Thoracic aorta (tissue), 2 donors: ENCODE results near the gene MCF2L2. TPM values are rescaled to one million over a fixed set of nuclear protein-coding genes. Genes with fewer than 3 reads are reported as not detected.

ENCODE experiments used
- ATAC-seq: fragments of 150-250 bp; one replicate; pipeline ENCODE4 v1.8.0; 2017; ENCODE audit warnings: low read depth; ENCODE audit not compliant: insufficient number of reproducible peaks, low FRiP score
- DNase-seq: peaks from one replicate; pipeline ENCODE4 v3.0.0-alpha.2; 2020; ENCODE audit warnings: low spot score
- H3K27ac ChIP-seq, 2 donors: fragments of 200-600 bp; sonication (generic); 1 replicate in 1 of 2; 2 replicates in 1 of 2; pipeline ENCODE4 v1.5.1; 2016; ENCODE audit warnings: mild to moderate bottlenecking in 2 of 2, moderate library complexity in 2 of 2
- H3K27me3 ChIP-seq: fragments of 200-600 bp; sonication (generic); replicated peaks from 2 replicates; pipeline ENCODE4 v1.6.0; 2016; ENCODE audit warnings: mild to moderate bottlenecking; ENCODE audit not compliant: insufficient read depth
- H3K36me3 ChIP-seq: fragments of 200-600 bp; sonication (generic); one replicate; pipeline ENCODE4 v1.5.1; 2016
- H3K4me1 ChIP-seq, 2 donors: fragments of 200-600 bp; sonication (generic); 1 replicate in 1 of 2; 2 replicates in 1 of 2; pipeline versions ENCODE4 v1.5.1 to v1.6.0; 2016; ENCODE audit warnings: low read depth in 2 of 2, mild to moderate bottlenecking in 1 of 2; ENCODE audit not compliant: control insufficient read depth in 1 of 2
- H3K4me3 ChIP-seq: fragments of 200-600 bp; sonication (generic); 2 replicates; pipeline ENCODE4 v1.5.1; 2016; ENCODE audit warnings: mild to moderate bottlenecking
- H3K9me3 ChIP-seq: fragments of 200-600 bp; sonication (generic); 2 replicates; pipeline ENCODE4 v1.5.1; 2016
- total RNA-seq, 2 donors: library from RNA; depleted of rRNA; stranded (reverse); fragments of >200 nt; gene quantifications; one replicate each; pipeline versions ENCODE4 v1.1.0 to v1.2.3, GENCODE V29; 2016
- TF ChIP-seq, protein P1 (sequence below): fragments of 200-600 bp; sonication (generic); IDR thresholded peaks from one replicate; pipeline ENCODE4 v1.5.1; 2019; ENCODE audit warnings: antibody characterized with exemption

Gene MCF2L2
- total RNA-seq, 2 donors from 2014 or later: 0.85 to 1.5 TPM

DNA sequence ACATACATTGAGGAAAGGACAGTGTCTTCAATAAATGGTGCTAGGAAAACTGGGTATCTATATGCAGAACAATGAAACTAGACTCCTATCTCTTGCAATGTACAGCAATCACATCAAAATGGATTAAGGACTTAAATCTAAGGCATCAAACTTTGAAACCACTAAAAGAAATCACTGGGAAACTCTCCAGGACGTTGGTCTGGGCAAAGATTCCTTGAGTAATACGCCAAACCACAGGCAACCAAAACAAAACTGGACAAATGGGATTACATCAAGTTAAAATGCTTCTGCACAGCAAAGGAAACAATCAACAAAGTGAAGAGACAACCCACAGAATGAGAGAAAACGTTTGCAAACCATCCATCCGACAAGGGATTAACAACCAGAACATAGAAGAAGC lies 280.4 kb downstream of the MCF2L2 start:
- Histone ChIP-seq H3K27ac (no peak overlapping the region), H3K4me1 (no peaks in the 10 kb centered on the region), H3K9me3 (no peaks in the 10 kb centered on the region), H3K4me3 (no peak overlapping the region), H3K36me3 (no peaks in the 10 kb centered on the region), H3K27me3 (no peaks in the 10 kb centered on the region)
- ATAC-seq: no peak
- TF ChIP-seq, protein P1, sequence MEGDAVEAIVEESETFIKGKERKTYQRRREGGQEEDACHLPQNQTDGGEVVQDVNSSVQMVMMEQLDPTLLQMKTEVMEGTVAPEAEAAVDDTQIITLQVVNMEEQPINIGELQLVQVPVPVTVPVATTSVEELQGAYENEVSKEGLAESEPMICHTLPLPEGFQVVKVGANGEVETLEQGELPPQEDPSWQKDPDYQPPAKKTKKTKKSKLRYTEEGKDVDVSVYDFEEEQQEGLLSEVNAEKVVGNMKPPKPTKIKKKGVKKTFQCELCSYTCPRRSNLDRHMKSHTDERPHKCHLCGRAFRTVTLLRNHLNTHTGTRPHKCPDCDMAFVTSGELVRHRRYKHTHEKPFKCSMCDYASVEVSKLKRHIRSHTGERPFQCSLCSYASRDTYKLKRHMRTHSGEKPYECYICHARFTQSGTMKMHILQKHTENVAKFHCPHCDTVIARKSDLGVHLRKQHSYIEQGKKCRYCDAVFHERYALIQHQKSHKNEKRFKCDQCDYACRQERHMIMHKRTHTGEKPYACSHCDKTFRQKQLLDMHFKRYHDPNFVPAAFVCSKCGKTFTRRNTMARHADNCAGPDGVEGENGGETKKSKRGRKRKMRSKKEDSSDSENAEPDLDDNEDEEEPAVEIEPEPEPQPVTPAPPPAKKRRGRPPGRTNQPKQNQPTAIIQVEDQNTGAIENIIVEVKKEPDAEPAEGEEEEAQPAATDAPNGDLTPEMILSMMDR: no peak
- no peak for DNase-seq

DNA sequence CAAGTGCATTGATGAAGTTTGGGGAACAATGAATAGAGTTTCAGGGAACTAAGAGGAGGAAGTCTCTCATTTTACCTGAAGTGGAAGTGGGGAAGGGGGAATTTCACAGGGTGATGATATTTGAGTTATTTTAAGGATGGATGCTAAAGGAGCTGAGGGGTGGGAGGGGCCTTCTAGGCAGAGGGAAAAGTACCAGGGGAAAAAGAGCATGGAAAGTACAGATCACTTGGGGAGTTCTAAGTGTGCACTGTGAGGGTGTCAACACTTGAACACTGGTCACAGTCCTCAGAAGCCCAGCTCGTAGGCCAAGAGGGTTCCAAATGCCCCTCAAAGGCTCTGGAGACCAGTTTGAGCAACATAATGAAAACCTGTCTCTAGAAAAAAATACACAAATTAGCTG lies 284.1 kb downstream of the MCF2L2 start:
- Histone ChIP-seq H3K27ac (no peak overlapping the region), H3K9me3 (no peaks in the 10 kb centered on the region), H3K4me3 (no peak overlapping the region), H3K36me3 (no peaks in the 10 kb centered on the region), H3K27me3 (no peaks in the 10 kb centered on the region), H3K4me1 (no peaks in the 10 kb centered on the region)
- DNase-seq (no peak), ATAC-seq (no peak)
- TF ChIP-seq, protein P1: no peak

DNA sequence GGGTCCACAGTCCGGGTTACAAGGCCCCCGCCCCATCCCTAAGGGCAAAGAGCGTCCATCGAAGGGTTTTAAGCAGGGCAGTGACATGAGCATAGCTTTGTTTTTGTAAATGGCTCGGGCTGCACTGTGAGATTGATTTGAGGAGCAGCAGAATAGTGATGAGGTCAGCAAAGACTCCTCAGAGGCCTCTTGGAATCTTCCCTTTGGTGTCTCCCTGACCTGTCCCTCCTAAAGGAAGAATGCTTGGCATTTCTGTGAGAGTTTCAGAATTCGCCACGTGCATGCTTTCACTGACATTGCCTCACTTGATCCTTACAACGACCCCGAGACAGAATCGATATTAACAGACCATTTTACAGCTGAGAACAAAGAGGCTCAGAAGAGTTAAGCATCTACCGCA lies 286.2 kb downstream of the MCF2L2 start:
- ATAC-seq: no peak

DNA sequence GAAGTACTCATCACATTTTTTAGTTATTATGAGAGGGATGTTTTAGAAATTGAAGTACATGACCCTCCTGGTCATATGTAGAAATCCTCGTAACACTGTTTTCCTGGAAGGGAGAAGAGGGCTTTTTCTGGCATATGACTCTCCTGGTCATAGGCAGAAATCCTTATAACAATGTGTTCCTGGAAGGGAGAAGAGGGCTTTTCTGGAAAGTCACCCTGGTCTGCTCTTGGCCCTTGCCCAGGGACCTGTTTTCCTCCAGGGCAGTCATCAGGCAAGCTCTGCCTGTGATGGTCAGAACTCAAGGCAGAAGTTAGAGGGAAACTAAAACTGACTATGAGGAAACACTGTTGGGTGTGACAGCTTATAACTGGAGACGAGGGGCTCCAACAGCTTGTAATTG lies 293.6 kb downstream of the MCF2L2 start:
- H3K9me3 ChIP-seq: no peaks in the 10 kb centered on the region
- H3K27ac ChIP-seq: no peak overlapping the region
- TF ChIP-seq, protein P1: no peak
- no peak for DNase-seq
- no peaks in the 10 kb centered on the region for H3K27me3 ChIP-seq
- H3K4me1 ChIP-seq: peaks cover 0 to 11% of the 10 kb centered on the region in 2 donors
- no peak for ATAC-seq
- H3K4me3 ChIP-seq: no peak overlapping the region
- no peaks in the 10 kb centered on the region for H3K36me3 ChIP-seq

More for the DNA sequence above, 286.2 kb downstream of the MCF2L2 start:
- no peaks in the 10 kb centered on the region for H3K36me3 ChIP-seq
- TF ChIP-seq, protein P1: no peak
- H3K4me1 ChIP-seq: no peaks in the 10 kb centered on the region
- no peak overlapping the region for H3K27ac ChIP-seq
- no peaks in the 10 kb centered on the region for H3K9me3 ChIP-seq
- H3K27me3 ChIP-seq: no peaks in the 10 kb centered on the region
- H3K4me3 ChIP-seq: no peak overlapping the region
- no peak for DNase-seq

DNA sequence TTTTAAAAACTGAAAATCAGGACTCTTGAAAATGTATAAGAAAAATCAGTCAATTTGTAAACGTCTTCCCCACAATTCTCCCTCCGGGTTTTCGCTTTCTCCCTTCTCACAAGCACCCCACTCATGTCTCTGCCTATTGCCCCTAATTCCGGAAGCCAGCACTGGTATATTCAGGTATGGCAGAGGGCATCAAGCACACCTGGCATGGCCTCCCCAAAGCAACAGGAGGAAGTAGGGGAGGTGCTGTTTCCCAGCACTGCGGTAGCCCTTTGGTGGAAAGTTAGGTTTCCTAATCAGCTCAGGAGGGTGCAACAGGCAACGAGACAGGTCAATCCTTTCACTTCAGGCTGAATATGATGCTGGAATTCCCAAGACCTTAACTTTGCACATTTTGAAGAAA lies 296.0 kb downstream of the MCF2L2 start:
- no peak for ATAC-seq
- TF ChIP-seq, protein P1: no peak
- H3K4me1 ChIP-seq: peaks cover 0 to 11% of the 10 kb centered on the region in 2 donors

More for the DNA sequence above, 296.0 kb downstream of the MCF2L2 start:
- Histone ChIP-seq H3K27ac (no peak overlapping the region), H3K36me3 (no peaks in the 10 kb centered on the region), H3K9me3 (peaks cover 2% of the 10 kb centered on the region), H3K4me3 (no peak overlapping the region), H3K27me3 (no peaks in the 10 kb centered on the region)
- no peak for DNase-seq
